GM18909 (cell line): ENCODE measurements around the gene RIMS4.
"Not testable (repeated sequence)": the region's sequence is repeated elsewhere in the genome, so short reads cannot be mapped to it uniquely, and the experiment has no call there.

Experiments
- ATAC-seq: cut with Tn5 transposase; IDR thresholded peaks from one replicate; pipeline ENCODE4 v1.9.1; 2021; ENCODE audit warnings: mild to moderate bottlenecking; ENCODE audit not compliant: unreplicated experiment, poor library complexity

The RIMS4 gene

DNA sequence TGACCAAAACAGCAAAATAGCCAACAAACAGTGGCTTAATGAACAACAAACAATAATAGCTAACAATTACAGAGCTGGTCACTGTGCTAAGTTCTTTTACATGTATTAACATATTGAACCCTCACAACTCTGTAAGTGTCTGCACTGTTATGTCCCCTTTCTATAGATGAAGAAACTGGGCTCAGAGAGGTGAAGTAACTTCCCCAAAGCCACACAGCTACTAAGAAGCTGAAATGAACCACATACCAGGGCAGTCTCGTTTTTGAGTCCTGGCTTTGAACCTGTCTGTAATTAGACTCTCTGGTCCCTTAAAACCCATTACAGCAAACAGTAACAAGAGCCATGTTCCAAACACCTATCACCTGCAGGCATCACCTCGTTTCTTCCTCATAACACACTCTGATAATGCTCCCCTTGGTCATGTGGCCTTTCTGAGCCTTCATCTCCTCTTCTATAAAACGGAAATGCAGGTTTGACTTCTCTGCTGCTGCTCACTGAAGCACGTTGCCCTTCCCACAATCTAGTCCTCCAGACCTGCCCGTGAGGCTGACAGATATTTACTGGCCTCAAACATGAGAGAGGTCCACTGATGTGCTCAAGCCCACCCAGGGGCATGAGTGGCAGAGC lies 41.4 kb downstream of the RIMS4 start:
- no peak for ATAC-seq

DNA sequence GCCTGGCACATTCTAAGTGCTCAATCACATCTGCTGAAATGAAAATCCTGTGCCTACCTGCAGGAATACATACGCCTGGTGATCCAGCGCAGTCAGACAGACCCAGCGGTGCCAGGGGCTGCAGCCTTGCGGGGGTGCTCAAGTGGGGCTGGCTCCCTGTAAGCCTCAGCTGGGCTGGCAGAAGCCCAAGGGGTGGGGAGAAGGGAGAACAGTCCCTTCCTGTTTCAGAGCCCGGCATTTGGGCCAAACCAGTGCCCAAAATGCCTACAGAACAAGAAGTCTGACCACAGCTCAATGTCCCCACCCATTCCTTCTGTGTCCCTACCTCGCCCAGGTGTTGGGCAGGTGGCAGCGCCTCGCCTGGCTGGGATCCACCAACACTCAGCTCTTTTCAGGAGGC lies 42.1 kb downstream of the RIMS4 start:
- ATAC-seq, result no peak

DNA sequence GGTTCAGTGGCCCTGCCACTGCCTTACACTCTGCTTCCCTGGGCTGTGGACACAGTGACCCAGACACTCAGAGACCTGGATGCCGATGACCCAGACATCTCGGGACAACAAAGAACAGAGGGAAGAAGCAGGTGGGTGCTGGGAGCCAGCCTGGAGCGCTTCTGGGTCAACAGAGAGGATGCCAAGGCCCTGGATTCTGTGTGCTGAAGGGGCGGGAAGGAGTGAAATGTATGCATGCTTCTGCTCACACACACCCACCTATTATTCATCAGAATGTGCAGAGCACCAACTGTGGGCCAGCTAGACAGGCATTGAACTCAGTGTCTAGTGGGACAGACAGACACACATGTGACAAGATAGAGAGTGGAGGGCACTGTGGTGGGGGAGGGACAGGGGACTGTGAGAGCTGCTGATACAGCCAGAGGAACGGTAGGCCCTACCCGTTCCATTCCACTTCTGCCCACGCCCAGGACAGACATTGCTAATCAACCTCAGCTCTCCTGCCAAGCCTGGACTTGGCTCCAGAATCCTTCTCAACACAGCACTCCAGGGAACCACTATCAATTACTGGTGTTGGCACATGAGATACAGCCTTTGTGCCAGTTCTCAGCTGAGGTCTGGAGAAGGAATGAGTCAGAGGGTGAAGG lies 44.5 kb downstream of the RIMS4 start:
- ATAC-seq, result no peak

DNA sequence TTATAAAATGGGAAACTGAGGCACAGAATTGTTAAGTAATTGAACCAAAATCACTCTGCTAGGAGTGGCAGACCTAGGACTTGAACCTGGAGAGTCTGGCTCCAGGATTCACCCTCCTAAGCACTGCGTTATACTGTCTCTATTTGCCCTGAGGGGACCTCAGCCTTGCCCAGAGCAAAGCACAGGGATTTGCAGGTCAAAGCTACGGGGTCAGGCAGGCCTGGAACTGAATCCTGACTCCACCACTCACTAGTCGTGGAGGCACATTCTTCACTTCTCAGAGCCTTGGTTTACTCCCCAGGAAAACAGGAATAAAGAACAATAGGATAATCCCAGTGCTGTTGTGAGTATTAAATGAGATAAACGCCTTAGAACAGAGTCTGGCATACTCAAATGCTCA lies 45.3 kb downstream of the RIMS4 start:
- no peak for ATAC-seq

DNA sequence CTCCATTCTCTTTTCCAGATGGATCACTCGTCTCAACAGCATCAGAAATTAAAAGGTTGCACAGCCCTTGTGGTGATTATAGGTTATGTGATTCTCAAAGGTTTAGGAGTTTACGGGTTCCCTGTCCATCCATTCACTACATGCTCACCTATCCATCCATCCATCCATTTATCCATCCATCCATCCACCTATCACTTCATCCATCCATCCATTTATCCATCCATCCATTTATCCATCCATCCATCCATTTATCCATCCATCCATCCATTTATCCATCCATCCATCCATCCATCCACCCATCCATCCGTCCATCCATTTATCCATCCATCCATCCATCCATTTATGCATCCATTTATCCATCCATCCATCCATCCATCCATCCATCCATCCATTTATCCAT lies 46.5 kb downstream of the RIMS4 start:
- not testable (repeated sequence) for ATAC-seq

DNA sequence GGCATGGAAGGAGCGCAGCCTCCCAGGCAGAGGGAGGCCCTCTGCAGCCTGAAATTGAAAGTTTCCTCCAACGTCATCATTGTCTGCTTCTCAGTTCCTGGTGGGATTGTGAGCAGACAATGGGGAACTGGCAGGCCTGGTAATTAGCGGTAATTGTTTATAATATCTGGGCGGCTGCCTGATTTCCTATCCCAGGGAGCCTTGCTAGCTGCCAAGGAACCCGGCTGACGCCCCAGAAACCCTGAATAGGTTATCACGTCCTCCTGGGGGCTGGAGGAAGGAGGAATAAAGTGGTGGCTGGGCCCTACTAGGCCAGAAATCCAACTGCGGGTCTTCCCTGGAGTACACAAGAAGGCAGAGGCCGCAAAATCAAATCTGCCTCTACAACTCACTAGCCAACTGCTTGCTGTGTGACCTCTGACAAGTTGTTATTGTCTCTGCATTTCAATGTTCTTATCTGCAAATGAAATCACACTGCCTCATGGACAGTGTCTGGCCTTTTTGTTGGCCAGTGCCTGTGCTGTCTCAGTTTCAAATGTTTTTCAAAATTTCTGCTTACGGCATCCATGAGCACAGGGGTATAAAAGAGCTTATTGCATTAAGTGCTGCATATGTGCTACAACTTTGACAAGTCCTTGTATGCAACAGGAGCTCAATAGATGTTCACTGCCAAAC lies 47.7 kb downstream of the RIMS4 start:
- no peak for ATAC-seq

DNA sequence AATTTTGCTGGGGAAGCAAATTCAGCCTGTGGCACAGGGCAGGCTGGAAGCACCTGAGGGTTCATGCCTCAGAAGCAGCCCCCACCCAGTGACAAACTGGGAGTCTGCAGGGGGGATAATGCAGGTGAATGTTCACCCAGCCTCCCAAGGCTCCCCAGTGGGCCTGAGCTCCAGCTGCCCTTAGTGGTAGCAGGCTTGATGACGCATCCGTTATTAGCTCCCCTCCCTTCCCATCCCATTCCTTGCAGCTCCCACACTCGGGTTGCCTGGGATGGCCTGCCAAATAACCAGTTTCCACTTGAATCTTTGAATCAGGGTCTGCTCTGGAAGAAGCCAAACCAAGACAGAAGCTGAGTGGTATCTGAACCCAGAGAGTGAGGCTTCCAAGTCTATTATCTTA lies 48.9 kb downstream of the RIMS4 start:
- ATAC-seq, result no peak

DNA sequence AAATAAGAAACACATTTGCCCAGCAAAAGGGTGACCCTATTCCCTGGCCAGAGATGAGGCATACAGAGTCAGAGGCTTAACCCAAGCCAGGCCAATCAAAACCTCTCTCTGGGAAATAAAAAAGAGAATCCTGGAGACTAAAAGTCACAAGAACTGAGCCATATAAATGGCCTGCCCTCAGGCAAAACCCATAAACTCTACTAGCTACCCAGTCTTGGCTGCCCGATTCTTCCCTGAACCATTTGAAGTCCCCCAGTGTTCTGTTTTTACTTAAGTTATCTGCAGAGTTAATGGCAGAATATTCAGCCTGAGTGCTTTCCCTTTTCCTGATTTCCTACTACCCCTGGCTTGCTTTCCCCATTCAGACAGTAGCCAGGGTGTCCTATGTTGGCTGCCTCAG lies 50.8 kb downstream of the RIMS4 start:
- no peak for ATAC-seq

DNA sequence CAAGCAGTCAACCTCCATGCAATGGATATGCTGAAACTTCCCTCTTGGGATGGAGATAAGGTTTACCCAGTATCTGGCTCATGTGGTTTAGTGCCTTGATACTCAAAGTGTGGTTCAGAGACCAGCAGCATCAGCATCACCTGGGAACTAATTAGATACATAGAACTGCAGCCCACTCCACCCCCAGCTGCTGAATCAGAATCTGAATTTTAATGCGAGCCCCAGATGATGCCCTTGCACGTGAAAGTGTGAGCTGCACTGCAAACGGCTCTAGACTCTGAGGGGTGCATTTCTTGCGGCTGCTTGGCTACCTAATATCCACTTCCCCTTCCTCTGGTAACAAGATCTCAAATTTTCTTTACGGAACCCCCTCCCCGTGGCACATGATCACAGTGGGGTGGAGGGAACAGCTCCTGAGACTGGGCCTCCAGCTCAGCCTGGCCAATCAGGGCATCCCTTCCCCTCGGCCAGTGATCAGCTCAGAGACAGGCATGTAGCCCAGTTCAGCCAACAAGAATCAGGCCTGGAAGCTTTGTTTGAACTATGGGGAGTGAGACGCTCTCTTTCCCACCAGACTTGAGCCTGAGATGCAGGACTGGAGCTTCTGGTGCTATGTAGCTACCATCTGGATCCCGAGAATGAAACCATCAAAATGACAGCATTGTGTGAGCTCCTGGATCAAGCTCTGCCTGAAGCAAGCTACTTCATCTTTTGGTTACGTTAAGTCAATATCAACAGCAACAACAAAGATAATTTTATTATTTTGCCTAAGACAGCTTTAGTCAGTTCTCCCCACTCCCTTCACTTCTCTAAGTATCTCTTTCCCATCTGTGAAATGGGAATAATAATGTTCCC lies 51.9 kb downstream of the RIMS4 start:
- no peak for ATAC-seq

DNA sequence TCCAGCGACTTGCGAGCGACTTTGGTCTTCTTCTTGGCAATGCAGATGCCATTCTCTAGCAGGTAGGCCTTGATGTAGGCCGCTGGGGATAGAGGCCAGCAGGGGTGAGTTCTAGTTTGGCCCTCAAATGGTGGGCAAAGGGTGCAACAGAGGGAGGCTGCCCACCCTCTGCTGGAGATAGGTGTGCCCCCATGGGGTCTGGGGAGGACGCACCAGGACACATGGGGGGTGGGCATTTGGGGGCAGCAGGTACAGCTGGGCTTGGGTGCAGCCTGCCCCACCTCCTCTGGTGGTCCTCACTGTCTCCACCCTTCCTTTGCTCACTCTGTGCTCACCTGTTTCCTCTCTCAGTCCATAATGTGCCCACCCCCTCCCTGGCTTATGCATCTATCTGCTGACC lies 53.4 kb downstream of the RIMS4 start:
- no peak for ATAC-seq

DNA sequence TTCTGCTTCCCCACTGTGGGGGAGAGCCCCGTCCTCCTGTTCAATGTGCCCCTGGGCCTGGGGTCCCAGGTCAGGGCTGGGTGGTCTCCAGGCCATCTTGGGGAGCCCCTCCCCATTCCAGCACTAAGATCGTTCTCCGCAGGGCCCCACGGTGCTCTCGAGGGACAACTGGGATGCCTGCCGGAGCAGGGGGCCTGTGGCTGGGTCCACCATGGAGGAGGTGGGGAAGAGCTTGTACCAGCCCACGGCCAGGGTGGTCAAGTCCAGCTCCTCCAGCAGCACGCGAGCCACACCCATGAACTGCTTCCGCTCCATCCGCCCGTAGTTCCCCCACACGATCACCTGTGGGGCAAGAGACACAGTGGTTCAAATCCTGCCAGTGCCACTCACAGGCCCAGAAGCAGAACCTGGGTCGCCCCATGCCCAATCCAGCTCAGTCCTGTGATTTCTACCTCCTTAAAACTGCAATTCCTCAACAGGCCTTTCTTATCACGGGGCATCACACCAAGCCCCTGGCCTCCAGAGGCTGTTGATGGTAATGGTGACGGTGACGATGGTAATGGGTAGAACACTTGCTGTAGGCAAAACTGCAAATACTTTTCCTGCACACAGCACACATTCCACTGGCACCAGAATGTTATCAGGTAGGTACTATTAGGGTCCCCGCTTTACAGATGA lies 54.2 kb downstream of the RIMS4 start:
- no peak for ATAC-seq

DNA sequence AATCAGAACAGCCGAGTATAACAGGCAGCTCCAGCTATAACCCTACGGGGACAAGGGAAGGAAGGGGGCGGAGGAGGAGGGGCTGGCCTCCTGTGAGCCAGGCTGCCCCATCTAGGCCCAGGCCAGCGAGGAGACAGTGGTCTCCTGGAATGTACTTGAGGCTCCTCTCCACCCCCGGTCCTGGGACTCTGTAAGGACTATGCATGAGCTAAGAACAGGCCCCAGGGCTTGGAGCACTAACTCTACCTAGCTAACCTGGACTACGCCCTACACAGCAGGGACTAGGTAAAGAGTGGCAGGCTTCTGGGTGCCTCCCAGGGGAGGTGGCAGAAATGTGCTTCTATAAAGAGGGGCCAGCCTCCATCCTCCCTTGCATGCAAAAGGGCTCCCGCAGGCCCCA lies 55.8 kb downstream of the RIMS4 start:
- ATAC-seq, result no peak

DNA sequence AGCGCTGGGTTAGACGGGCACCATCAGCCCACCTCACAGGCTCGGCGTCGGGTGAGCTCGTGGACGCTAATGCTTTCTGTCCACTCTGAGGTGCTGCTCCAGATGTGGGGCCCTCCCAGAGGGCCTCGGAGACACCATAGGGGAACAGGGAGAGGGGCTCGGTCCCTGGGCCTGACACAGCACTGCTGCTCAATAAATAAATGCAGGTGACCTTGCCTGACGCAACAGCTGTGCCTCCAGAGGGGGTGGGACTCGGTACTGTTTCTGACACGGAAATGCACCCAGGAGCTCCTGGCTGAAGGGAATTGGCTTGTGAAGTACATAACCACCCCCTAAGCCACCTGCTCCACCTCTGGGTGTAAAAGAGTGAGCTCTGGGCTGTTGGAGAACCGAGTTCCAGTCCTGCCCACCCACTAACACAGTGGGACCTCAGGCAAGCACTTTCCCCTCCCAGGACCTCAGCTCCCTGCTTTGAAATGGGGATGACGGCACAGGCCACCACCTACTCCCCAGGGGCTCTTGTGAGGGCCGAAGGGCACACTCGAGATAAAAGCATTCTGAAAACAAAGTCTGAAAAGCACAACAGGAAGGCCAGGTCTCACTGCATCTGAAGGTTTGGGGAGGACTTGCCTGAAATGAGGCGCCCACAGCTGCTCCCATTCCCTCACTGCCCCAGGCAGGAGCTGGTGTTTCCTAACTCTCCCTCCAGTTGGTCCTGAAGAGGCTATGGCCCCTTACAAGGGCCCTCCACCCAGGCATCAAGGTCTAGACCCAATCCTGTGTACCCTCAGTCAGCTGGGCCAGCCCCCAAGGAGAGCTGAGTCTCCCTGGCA lies 58.0 kb downstream of the RIMS4 start:
- no peak for ATAC-seq

DNA sequence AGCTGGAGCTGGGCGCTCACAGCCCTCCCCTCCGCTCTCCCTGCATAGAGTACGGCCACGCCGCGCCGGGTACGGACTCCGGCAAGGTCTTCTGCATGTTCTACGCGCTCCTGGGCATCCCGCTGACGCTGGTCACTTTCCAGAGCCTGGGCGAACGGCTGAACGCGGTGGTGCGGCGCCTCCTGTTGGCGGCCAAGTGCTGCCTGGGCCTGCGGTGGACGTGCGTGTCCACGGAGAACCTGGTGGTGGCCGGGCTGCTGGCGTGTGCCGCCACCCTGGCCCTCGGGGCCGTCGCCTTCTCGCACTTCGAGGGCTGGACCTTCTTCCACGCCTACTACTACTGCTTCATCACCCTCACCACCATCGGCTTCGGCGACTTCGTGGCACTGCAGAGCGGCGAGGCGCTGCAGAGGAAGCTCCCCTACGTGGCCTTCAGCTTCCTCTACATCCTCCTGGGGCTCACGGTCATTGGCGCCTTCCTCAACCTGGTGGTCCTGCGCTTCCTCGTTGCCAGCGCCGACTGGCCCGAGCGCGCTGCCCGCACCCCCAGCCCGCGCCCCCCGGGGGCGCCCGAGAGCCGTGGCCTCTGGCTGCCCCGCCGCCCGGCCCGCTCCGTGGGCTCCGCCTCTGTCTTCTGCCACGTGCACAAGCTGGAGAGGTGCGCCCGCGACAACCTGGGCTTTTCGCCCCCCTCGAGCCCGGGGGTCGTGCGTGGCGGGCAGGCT lies 60.1 kb downstream of the RIMS4 start:
- no peak for ATAC-seq

DNA sequence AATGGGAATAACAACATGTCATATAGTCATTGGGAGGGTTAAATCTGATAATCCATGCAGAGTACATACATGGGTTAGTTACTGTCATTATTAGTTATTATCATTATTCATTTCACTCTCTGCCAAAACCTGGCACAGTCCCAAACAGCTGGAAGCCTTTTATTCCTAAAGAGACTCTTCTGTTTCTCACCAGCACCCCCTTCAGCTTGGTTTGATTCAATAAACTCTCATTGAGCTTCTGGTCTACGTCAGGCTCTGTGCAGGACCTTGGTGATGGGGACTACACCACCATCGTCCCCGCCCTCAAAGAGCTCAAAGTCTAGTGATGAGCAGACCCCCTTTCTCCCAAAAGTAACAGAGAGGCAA lies 62.4 kb downstream of the RIMS4 start:
- ATAC-seq, result no peak

DNA sequence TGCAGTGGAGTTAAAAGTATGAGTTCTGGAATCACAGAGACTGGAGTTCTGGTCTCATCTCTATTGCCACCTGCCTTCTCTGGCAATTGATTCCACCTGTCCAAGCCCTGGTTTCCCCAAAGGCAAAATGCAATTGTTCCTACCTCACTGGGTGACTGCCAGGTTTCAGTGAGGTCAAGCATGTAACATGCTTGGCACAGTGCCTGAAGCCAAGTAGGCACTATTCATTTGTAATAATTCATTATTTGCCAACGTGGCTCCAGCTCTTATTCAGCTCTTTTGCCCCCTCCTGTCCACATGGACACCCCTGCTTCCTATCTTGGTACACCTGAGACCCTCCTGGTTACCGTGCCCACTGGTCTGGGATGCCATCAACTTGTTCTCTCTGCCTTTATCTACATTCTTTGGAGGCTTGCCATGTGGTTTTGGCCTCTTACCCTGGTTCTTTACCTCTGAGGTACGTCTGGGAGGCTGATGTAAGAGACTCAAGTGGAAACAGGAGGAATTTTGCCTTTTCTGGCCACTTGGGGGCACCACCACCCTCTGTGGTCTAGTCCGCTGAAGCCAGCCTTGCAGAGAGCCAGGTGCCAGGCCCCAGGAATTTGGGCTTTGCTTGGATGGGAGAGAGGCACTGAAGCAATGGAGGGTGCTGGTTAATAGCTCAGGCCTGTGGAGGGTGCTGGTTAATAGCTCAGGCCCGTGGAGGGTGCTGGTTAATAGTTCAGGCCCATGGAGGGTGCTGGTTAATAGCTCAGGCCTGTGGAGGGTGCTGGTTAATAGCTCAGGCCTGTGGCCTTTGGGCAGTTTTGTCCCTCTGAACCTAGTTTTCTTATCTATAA lies 63.0 kb downstream of the RIMS4 start:
- ATAC-seq, result no peak

DNA sequence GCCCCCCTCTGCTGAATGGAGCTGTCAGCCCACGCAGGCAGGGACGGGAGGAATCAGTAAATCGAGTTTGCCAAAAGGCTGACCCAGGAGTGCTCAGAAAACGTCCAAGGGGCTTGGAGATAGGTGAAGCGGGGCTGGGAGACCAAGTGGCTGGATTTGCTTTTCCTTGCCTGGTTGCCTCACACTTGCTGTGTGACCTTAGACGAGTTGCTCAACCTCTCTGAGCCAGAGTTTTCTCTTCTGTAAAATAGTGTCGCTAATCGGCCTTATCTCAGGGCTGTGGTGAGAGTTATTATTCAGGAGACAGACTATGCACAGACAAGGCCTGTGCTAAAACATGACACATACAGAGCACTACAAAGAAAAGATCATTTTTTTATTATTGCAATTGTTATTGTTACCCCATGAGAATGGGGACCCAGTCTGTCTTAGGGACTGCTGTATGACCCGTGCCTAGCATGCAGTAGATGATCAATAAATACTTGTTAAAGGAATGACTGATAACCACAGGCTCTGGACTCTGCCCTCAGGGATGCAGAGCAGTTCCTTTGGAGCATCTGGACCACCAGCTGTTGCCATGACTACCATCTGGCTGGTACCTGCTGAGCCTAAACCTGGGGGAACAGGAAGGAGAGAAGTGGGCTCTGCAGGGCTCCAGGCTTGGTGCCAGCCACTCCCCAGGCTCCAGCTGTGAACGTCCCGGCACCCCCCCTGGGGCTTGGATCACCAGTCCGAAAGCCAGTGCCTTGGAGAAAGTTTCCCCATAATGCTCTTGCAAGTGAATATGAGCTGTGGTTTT lies 63.8 kb downstream of the RIMS4 start:
- ATAC-seq, result no peak
